MM.1S (cell line): ENCODE measurements around the gene KRTAP5-3.
"Not testable (repeated sequence)": the region's sequence is repeated elsewhere in the genome, so short reads cannot be mapped to it uniquely, and the experiment has no call there.

ENCODE experiments used
- DNase-seq: peaks from one replicate; pipeline ENCODE4 v3.0.0-alpha.2; 2015
- H2AFZ ChIP-seq: fragments of 300-600 bp; sonication (generic); 2 replicates; pipeline ENCODE4 v1.6.0; 2016; ENCODE audit warnings: antibody characterized with exemption, low read length
- H3F3A ChIP-seq: fragments of 300-600 bp; sonication (generic); 2 replicates; pipeline ENCODE4 v1.6.1; 2016; ENCODE audit warnings: mild to moderate bottlenecking, antibody characterized with exemption, low read length, moderate library complexity, mixed read lengths; ENCODE audit not compliant: insufficient read depth
- H3K27ac ChIP-seq: fragments of 300-600 bp; sonication (generic); 2 replicates; pipeline ENCODE4 v1.5.1; 2016; ENCODE audit warnings: mild to moderate bottlenecking, low read length
- H3K27me3 ChIP-seq: fragments of 300-600 bp; sonication (generic); replicated peaks from 2 replicates; pipeline ENCODE4 v1.6.0; 2016; ENCODE audit warnings: low read length; ENCODE audit not compliant: insufficient read depth
- H3K36me3 ChIP-seq: fragments of 300-600 bp; sonication (generic); replicated peaks from 2 replicates; pipeline ENCODE4 v1.6.1; 2016; ENCODE audit warnings: mild to moderate bottlenecking, low read length, mixed read lengths; ENCODE audit not compliant: insufficient read depth
- H3K4me1 ChIP-seq: fragments of 300-600 bp; sonication (generic); 2 replicates; pipeline ENCODE4 v1.6.1; 2016; ENCODE audit warnings: low read length, mixed read lengths
- H3K4me2 ChIP-seq: fragments of 300-600 bp; sonication (generic); 2 replicates; pipeline ENCODE4 v1.6.0; 2016; ENCODE audit warnings: low read depth, low read length
- H3K4me3 ChIP-seq: fragments of 300-600 bp; sonication (generic); 2 replicates; pipeline ENCODE4 v1.5.1; 2016; ENCODE audit warnings: low read length, mixed read lengths
- H3K79me2 ChIP-seq: fragments of 300-600 bp; sonication (generic); 2 replicates; pipeline ENCODE4 v1.6.1; 2016; ENCODE audit warnings: mixed run types, low read length, mixed read lengths
- H3K9ac ChIP-seq: fragments of 300-600 bp; sonication (generic); 2 replicates; pipeline ENCODE4 v1.6.1; 2016; ENCODE audit warnings: low read length, mixed read lengths
- H3K9me2 ChIP-seq: fragments of 300-600 bp; sonication (generic); replicated peaks from 2 replicates; pipeline ENCODE4 v1.6.1; 2016; ENCODE audit warnings: mild to moderate bottlenecking, low read length, mixed read lengths; ENCODE audit not compliant: insufficient read depth
- H3K9me3 ChIP-seq: fragments of 300-600 bp; sonication (generic); replicated peaks from 2 replicates; pipeline ENCODE4 v1.6.1; 2016; ENCODE audit warnings: mild to moderate bottlenecking, low read length, mixed read lengths; ENCODE audit not compliant: insufficient read depth
- H4K20me1 ChIP-seq: fragments of 300-600 bp; sonication (generic); 2 replicates; pipeline ENCODE4 v1.6.1; 2016; ENCODE audit warnings: mild to moderate bottlenecking, low read length, moderate library complexity, mixed read lengths; ENCODE audit not compliant: insufficient read depth
- EZH2 ChIP-seq: fragments of 300-600 bp; sonication (generic); optimal IDR thresholded peaks from 2 replicates; pipeline ENCODE3; 2017; ENCODE audit warnings: low read depth, mild to moderate bottlenecking, antibody characterized with exemption, low read length, mixed read lengths
- EZH2phosphoT487 ChIP-seq: fragments of 300-600 bp; sonication (generic); IDR thresholded peaks from 2 replicates; pipeline ENCODE4 v1.6.1; 2018; ENCODE audit warnings: antibody characterized with exemption, low read length
- TF ChIP-seq, protein P1 (sequence below): fragments of 300-600 bp; sonication (generic); IDR thresholded peaks from 2 replicates; pipeline ENCODE4 v1.5.1; 2016; ENCODE audit warnings: antibody characterized with exemption, low read length, mixed read lengths

Gene KRTAP5-3

DNA sequence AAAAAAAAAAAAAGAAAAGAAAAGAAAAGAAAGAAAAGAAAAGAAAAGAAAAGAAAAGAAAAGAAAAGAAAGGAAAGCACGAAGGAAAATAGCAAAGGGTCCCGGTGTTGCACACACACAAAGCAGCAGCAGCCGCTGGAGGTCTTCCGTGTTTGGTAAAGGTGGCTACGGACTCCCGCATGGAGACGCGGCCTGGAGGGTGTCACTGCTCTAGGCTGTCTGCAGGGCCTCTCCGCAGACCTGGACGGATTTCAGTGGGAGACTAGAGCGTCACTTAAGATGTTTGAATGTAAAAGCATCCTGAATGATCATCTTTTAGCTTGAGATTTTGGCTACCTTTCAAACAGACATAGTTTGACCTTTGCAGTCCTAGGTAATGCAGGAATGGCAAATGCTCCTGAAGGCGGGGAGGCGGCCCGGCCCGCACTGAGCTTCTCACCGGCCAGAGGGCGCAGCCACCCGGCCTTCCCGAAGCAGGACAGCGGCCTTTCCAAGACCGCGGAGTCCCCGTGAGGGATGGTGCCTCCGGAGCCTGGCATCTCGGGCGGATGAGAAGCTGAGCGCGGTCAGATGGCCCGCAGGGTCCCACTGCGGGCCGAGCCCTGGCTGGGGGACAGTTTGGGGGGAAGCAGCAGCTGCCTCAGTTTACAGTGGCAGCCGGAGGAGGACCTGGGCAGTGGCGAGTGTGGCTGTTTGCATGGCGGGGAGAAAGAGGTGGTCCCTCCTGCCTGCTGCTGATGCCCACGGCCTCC is 39.8 kb upstream of the KRTAP5-3 start:
- TF ChIP-seq, protein P1, sequence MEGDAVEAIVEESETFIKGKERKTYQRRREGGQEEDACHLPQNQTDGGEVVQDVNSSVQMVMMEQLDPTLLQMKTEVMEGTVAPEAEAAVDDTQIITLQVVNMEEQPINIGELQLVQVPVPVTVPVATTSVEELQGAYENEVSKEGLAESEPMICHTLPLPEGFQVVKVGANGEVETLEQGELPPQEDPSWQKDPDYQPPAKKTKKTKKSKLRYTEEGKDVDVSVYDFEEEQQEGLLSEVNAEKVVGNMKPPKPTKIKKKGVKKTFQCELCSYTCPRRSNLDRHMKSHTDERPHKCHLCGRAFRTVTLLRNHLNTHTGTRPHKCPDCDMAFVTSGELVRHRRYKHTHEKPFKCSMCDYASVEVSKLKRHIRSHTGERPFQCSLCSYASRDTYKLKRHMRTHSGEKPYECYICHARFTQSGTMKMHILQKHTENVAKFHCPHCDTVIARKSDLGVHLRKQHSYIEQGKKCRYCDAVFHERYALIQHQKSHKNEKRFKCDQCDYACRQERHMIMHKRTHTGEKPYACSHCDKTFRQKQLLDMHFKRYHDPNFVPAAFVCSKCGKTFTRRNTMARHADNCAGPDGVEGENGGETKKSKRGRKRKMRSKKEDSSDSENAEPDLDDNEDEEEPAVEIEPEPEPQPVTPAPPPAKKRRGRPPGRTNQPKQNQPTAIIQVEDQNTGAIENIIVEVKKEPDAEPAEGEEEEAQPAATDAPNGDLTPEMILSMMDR, result no peak
- TF ChIP-seq EZH2 (no peak), EZH2phosphoT487 (no peak)
- no peaks in the 10 kb centered on the region for H3K9me2 ChIP-seq
- no peaks in the 10 kb centered on the region for H3K4me1 ChIP-seq
- no peak overlapping the region for H2AFZ ChIP-seq
- H3K79me2 ChIP-seq, result no peaks in the 10 kb centered on the region
- H3F3A ChIP-seq, result no peaks in the 10 kb centered on the region
- H4K20me1 ChIP-seq, result no peaks in the 10 kb centered on the region
- no peak overlapping the region for H3K27ac ChIP-seq
- DNase-seq, result no peak
- H3K4me2 ChIP-seq, result no peak overlapping the region
- no peaks in the 10 kb centered on the region for H3K9me3 ChIP-seq
- H3K27me3 ChIP-seq, result peaks cover 96% of the 10 kb centered on the region
- H3K9ac ChIP-seq, result no peak overlapping the region
- H3K36me3 ChIP-seq, result no peaks in the 10 kb centered on the region
- H3K4me3 ChIP-seq, result no peak overlapping the region

DNA sequence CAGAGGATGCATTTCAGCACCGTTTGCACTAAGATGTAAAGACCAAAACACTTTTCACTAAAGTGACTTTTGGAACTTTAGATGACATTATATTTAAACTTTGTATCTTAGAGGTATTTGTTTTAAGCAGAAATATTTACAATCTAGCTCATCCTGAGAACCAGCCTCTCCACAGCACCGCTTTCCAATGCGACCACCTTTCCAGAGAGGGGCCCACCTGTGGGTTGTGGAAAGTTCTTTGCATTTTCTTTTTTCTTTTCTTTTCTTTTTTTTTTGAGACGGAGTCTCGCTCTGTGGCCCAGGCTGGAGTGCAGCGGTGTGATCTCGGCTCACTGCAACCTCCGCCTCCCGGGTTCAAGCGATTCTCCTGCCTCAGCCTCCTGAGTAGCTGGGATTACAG is 38.3 kb upstream of the KRTAP5-3 start:
- not testable (repeated sequence) for H3K36me3 ChIP-seq, H3K4me2 ChIP-seq, H3K9me3 ChIP-seq

DNA sequence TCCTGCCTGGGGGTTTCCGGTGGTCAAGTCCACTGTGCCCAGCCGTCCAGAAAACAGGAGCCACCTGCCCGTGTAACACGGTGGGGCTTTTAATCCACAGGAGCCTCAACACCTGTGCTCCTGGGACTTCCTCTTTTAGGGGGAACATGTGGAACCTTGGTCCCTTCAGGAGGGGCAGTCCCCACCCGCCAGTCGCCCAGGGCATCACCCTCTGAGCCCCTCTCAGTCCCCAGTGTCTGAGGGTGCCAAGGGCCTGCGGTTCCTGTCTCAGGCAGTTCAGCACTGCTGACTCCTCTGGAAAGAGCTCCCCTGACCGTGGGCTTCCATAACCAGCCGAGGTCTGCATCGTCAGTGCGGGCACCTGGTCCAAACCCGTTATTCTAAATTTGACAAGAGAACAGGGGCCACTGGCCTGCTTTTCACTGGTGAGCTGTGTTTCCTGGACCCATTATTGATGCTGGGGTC is 37.1 kb upstream of the KRTAP5-3 start:
- Histone ChIP-seq H3K9me3 (no peaks in the 10 kb centered on the region), H3K9me2 (no peaks in the 10 kb centered on the region), H3K9ac (no peak overlapping the region), H4K20me1 (no peaks in the 10 kb centered on the region), H3K36me3 (no peaks in the 10 kb centered on the region), H3K27ac (no peak overlapping the region), H2AFZ (no peak overlapping the region), H3K4me3 (no peak overlapping the region), H3K79me2 (no peaks in the 10 kb centered on the region), H3K4me2 (no peak overlapping the region), H3F3A (no peaks in the 10 kb centered on the region), H3K27me3 (peaks cover 90% of the 10 kb centered on the region), H3K4me1 (no peaks in the 10 kb centered on the region)
- TF ChIP-seq EZH2phosphoT487, result no peak
- no peak for TF ChIP-seq EZH2
- TF ChIP-seq, protein P1, result no peak
- DNase-seq, result no peak

More for the DNA sequence above, 38.3 kb upstream of the KRTAP5-3 start:
- H3K27me3 ChIP-seq, result peaks cover 90% of the 10 kb centered on the region
- H3K9ac ChIP-seq, DNase-seq, H3K27ac ChIP-seq, H4K20me1 ChIP-seq, H3K79me2 ChIP-seq, H3F3A ChIP-seq, H3K9me2 ChIP-seq, H3K4me3 ChIP-seq, H3K4me1 ChIP-seq, H2AFZ ChIP-seq: not testable (repeated sequence)

DNA sequence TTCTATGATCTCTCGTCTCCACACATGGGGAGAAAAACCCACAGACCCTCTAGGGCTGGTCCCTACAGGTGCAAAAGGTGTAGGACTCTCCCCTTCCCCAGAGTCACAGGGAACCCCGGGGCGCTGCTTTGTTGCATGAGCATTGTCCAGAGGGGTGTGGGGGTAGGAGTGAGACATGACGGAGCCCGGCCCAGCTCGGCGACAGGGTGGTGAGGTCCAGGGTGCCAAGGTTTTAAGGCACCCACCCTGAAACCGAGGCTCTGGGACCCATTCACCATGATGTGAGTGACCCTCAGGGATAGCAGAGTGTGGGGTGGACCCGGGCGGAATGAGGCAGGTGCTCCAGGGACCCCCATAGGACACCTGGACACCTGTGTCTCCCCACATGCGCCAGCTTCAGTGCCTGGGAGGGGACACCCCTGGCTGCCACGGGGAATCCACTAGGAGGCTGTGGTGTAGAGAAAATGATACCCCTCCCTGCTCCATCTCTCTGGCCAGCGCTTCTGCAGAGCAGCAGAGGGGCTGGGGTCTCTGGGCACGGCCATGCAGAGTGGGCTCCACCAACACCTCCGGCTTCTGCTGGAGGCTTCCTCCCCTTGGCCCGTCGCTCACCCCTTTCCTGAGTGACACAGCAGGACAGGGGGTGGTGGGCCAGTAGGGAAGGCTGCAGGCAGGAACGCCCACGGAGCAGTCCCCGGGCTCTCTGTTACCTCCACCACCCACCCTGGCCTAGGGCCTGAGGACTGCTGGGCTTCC is 36.5 kb upstream of the KRTAP5-3 start:
- Histone ChIP-seq H3K9ac (no peak overlapping the region), H3K36me3 (no peaks in the 10 kb centered on the region), H3K4me2 (no peak overlapping the region), H4K20me1 (no peaks in the 10 kb centered on the region), H2AFZ (no peak overlapping the region), H3K4me1 (no peaks in the 10 kb centered on the region), H3F3A (no peaks in the 10 kb centered on the region), H3K4me3 (no peak overlapping the region), H3K9me2 (no peaks in the 10 kb centered on the region), H3K79me2 (no peaks in the 10 kb centered on the region), H3K9me3 (no peaks in the 10 kb centered on the region), H3K27ac (no peak overlapping the region), H3K27me3 (peaks cover 90% of the 10 kb centered on the region)
- TF ChIP-seq, protein P1, result no peak
- TF ChIP-seq EZH2 (no peak), EZH2phosphoT487 (no peak)
- DNase-seq, result no peak
